HCT116 (cell line): Measurements from ENCODE around the gene HEBP1. TPM values are rescaled to one million over a fixed set of nuclear protein-coding genes. Genes with fewer than 3 reads are reported as not detected.

Experiments used
- ATAC-seq: fragments of 200-7000 bp; cut with Tn5 transposase; 2 replicates; pipeline ENCODE4 v1.9.1; 2020; ENCODE audit warnings: mild to moderate bottlenecking, moderate library complexity
- BruUV-seq: library from RNA; stranded (reverse); fragments of 400-500 nt; replicated peaks from 2 replicates; lab custom pipeline; 2021; lab: Mats Ljungman, UMichigan
- CTCF ChIA-PET: fragments of 300-600 bp; sonication (Branson Sonifier 250); formaldehyde crosslinking; loops from one replicate; lab custom pipeline; 2021; ENCODE audit warnings: antibody characterized with exemption; lab: Charles Lee
- POLR2A ChIA-PET: fragments of 300-600, 350-600 bp; sonication (Branson Sonifier 250); formaldehyde crosslinking; loops from one replicate; lab custom pipeline; 2021; ENCODE audit warnings: antibody characterized with exemption; lab: Charles Lee
- RAD21 ChIA-PET, 2 experiments: fragments of 300-600 bp; sonication (Branson Sonifier 250); formaldehyde crosslinking; loops; one replicate each; lab custom pipeline; 2023; ENCODE audit warnings: low total read pairs in 2 of 2; ENCODE audit not compliant: uncharacterized antibody in 2 of 2, unreplicated experiment in 2 of 2, low non-redundant PET in 1 of 2; lab: Charles Lee
- DNase-seq: peaks from one replicate; pipeline ENCODE4 v3.0.0-alpha.2; 2010; ENCODE audit warnings: low read depth, low spot score
- H2AFZ ChIP-seq: fragments of 200-600 bp; shearing (Covaris generic), sonication (generic); 2 replicates; pipeline ENCODE4 v1.6.1; 2017; ENCODE audit warnings: low read depth, mixed run types, mixed read lengths, antibody characterized with exemption, low read length; ENCODE audit not compliant: poor library complexity, severe bottlenecking
- H3K27ac ChIP-seq: 2 replicates; pipeline ENCODE4 v1.5.1; 2012; ENCODE audit warnings: low read depth, low read length
- H3K27me3 ChIP-seq: fragments of 200-600 bp; sonication (generic); 2 replicates; pipeline ENCODE4 v1.6.1; 2016; ENCODE audit warnings: mixed run types, low read length, mixed read lengths; ENCODE audit not compliant: insufficient read depth
- H3K36me3 ChIP-seq, 2 experiments: fragments of 200-500 bp in 1 of 2; fragments of 200-600 bp in 1 of 2; sonication (Bioruptor generic) in 1 of 2; sonication (generic) in 1 of 2; 2 replicates each; pipeline versions ENCODE4 v1.5.1 to v1.6.1; 2014 to 2016; ENCODE audit warnings: low read length in 2 of 2, inconsistent platforms in 1 of 2, mixed read lengths in 1 of 2, mixed run types in 1 of 2; ENCODE audit not compliant: insufficient read depth in 2 of 2, control insufficient read depth in 1 of 2
- H3K4me1 ChIP-seq, 2 experiments: fragments of 200-600 bp in 1 of 2; sonication (generic) in 1 of 2; 2 replicates each; pipeline versions ENCODE4 v1.5.1 to v1.6.1; 2012 to 2017; ENCODE audit warnings: low read length in 2 of 2, inconsistent platforms in 1 of 2, mild to moderate bottlenecking in 1 of 2, mixed read lengths in 1 of 2, mixed run types in 1 of 2, moderate library complexity in 1 of 2; ENCODE audit not compliant: insufficient read depth in 2 of 2, control insufficient read depth in 1 of 2
- H3K4me2 ChIP-seq: fragments of 200-600 bp; sonication (generic); 2 replicates; pipeline ENCODE4 v1.6.1; 2017; ENCODE audit warnings: mixed run types, low read length, mixed read lengths
- H3K4me3 ChIP-seq, 2 experiments: fragments of 200-600 bp in 1 of 2; sonication (generic) in 1 of 2; replicated peaks in 1 of 2; 2 replicates each; pipeline ENCODE4 v1.5.1; 2011 to 2016; ENCODE audit warnings: low read length in 2 of 2, control low read depth in 1 of 2, low read depth in 1 of 2, mild to moderate bottlenecking in 1 of 2, mixed read lengths in 1 of 2, mixed run types in 1 of 2
- H3K79me2 ChIP-seq: fragments of 200-600 bp; sonication (generic); 2 replicates; pipeline ENCODE4 v1.6.1; 2017; ENCODE audit warnings: mild to moderate bottlenecking, mixed run types, low read length, moderate library complexity, mixed read lengths; ENCODE audit not compliant: insufficient read depth
- H3K9ac ChIP-seq: fragments of 200-600 bp; sonication (generic); 2 replicates; pipeline ENCODE4 v1.6.1; 2016; ENCODE audit warnings: low read length, mixed read lengths
- H3K9me2 ChIP-seq: fragments of 200-600 bp; sonication (generic), shearing (Covaris generic); 2 replicates; pipeline ENCODE4 v1.6.1; 2017; ENCODE audit warnings: mixed run types, mild to moderate bottlenecking, moderate library complexity; ENCODE audit not compliant: insufficient read depth
- H3K9me3 ChIP-seq, 2 experiments: fragments of 200-500 bp in 1 of 2; fragments of 200-600 bp in 1 of 2; sonication (Bioruptor generic) in 1 of 2; sonication (generic) in 1 of 2; 2 replicates each; pipeline ENCODE4 v1.6.1; 2014 to 2017; ENCODE audit warnings: low read length in 2 of 2, mixed read lengths in 2 of 2, inconsistent platforms in 1 of 2, low read depth in 1 of 2, mild to moderate bottlenecking in 1 of 2, mixed run types in 1 of 2, moderate library complexity in 1 of 2; ENCODE audit not compliant: control insufficient read depth in 1 of 2, insufficient read depth in 1 of 2
- H4K20me1 ChIP-seq: fragments of 200-600 bp; sonication (generic), shearing (Covaris generic); 2 replicates; pipeline ENCODE4 v1.6.1; 2017; ENCODE audit warnings: mixed run types, mild to moderate bottlenecking, moderate library complexity; ENCODE audit not compliant: insufficient read depth
- CBX3 ChIP-seq: IDR thresholded peaks from 2 replicates; pipeline ENCODE4 v1.6.1; 2012; ENCODE audit warnings: low read depth
- CEBPB ChIP-seq: IDR thresholded peaks from 2 replicates; pipeline ENCODE4 v1.6.1; 2012; ENCODE audit warnings: low read depth
- CTCF ChIP-seq, 3 experiments: fragments of 200-600 bp in 1 of 3; sonication (generic) in 1 of 3; IDR thresholded peaks in 2 of 3; conservative IDR thresholded peaks in 1 of 3; 2 replicates each; pipeline ENCODE4 v1.5.1; 2012 to 2017; ENCODE audit warnings: low read depth in 2 of 3, low read length in 2 of 3, antibody characterized with exemption in 1 of 3, borderline replicate concordance in 1 of 3, control low read depth in 1 of 3, mild to moderate bottlenecking in 1 of 3, mixed read lengths in 1 of 3, mixed run types in 1 of 3, moderate library complexity in 1 of 3; ENCODE audit not compliant: insufficient read depth in 1 of 3
- EGR1 ChIP-seq: IDR thresholded peaks from 2 replicates; pipeline ENCODE4 v1.6.1; 2012; ENCODE audit warnings: low read depth
- ELF1 ChIP-seq: IDR thresholded peaks from 2 replicates; pipeline ENCODE4 v1.6.1; 2012; ENCODE audit warnings: low read depth, borderline replicate concordance
- EZH2 ChIP-seq: fragments of 200-600 bp; sonication (generic); IDR thresholded peaks from 2 replicates; pipeline ENCODE4 v1.6.1; 2017; ENCODE audit warnings: antibody characterized with exemption, mixed run types
- FOSL1 ChIP-seq: IDR thresholded peaks from 2 replicates; pipeline ENCODE4 v1.6.1; 2012; ENCODE audit warnings: low read depth
- JUND ChIP-seq: IDR thresholded peaks from 2 replicates; pipeline ENCODE4 v1.6.1; 2012
- MAX ChIP-seq: IDR thresholded peaks from 2 replicates; pipeline ENCODE4 v1.6.1; 2012
- POLR2A ChIP-seq: IDR thresholded peaks from 2 replicates; pipeline ENCODE4 v1.7.0; 2011; ENCODE audit warnings: borderline replicate concordance; ENCODE audit not compliant: insufficient read depth, insufficient read length; ENCODE audit errors: extremely low read depth
- POLR2AphosphoS5 ChIP-seq: IDR thresholded peaks from 2 replicates; pipeline ENCODE4 v1.6.1; 2011; ENCODE audit warnings: mild to moderate bottlenecking, low read depth, low read length, moderate library complexity
- RAD21 ChIP-seq: IDR thresholded peaks from 2 replicates; pipeline ENCODE4 v1.6.1; 2012; ENCODE audit warnings: low read depth, mild to moderate bottlenecking
- REST ChIP-seq: IDR thresholded peaks from 2 replicates; pipeline ENCODE4 v1.6.1; 2012; ENCODE audit warnings: low read depth
- SP1 ChIP-seq: IDR thresholded peaks from 2 replicates; pipeline ENCODE4 v1.6.1; 2012; ENCODE audit warnings: low read depth
- SRF ChIP-seq: IDR thresholded peaks from 2 replicates; pipeline ENCODE4 v1.6.1; 2012; ENCODE audit warnings: low read depth
- TCF7L2 ChIP-seq: IDR thresholded peaks from 2 replicates; pipeline ENCODE4 v1.7.0; 2011; ENCODE audit warnings: borderline replicate concordance, inconsistent platforms; ENCODE audit not compliant: insufficient read depth, insufficient read length; ENCODE audit errors: extremely low read depth
- ZBTB33 ChIP-seq: IDR thresholded peaks from 2 replicates; pipeline ENCODE4 v1.6.1; 2011; ENCODE audit warnings: mild to moderate bottlenecking, low read length, moderate library complexity; ENCODE audit not compliant: insufficient replicate concordance; ENCODE audit errors: extremely low read depth
- ZNF274 ChIP-seq: fragments of 200-500 bp; sonication (Bioruptor generic); IDR thresholded peaks from 2 replicates; pipeline ENCODE4 v1.6.1; 2014; ENCODE audit warnings: mild to moderate bottlenecking, low read depth, low read length, inconsistent platforms
- intact Hi-C: fragments of 100-400 bp; cut with micrococcal nuclease; formaldehyde crosslinking; loops from 2 replicates; pipeline ENCODE4 v1.10.0; 2022
- total RNA-seq: library from RNA; stranded (reverse); gene quantifications from one replicate; pipeline ENCODE4 v1.2.1, GENCODE V29; 2021; ENCODE audit not compliant: unreplicated experiment

Gene HEBP1
- total RNA-seq, 1 experiment from 2014 or later = 41.0 TPM

- H3K27me3 ChIP-seq = no peaks in the 10 kb centered on the region
- no peak for ATAC-seq
- no peak for TF ChIP-seq RAD21
- no peak for TF ChIP-seq SP1
- TF ChIP-seq CEBPB = no peak
- no peak for TF ChIP-seq JUND
- TF ChIP-seq EZH2 = no peak
- no peak for TF ChIP-seq SRF
- no peak for TF ChIP-seq FOSL1
- TF ChIP-seq CBX3 = no peak
- TF ChIP-seq ELF1 = no peak
- TF ChIP-seq POLR2A = no peak
- no peak for TF ChIP-seq TCF7L2
- no peak for TF ChIP-seq CTCF (IDR thresholded peaks at IDR 0.05 in 2 of 3, conservative IDR thresholded peaks at IDR 0.05 in 1 of 3; ENCODE audit: borderline replicate concordance in 1 of 3, insufficient read depth in 1 of 3, low read depth in 2 of 3, low read length in 2 of 3)
- no peak for TF ChIP-seq ZBTB33
- no peak for TF ChIP-seq POLR2AphosphoS5
- TF ChIP-seq MAX = no peak
- TF ChIP-seq ZNF274 = no peak
- TF ChIP-seq REST = no peak
- no peak for TF ChIP-seq EGR1
- BruUV-seq = no TSS peak
- no peak overlapping the region for H3K4me2 ChIP-seq
- H3K9me3 ChIP-seq = no peaks in the 10 kb centered on the region
- no peak overlapping the region for H3K9ac ChIP-seq
- H3K4me1 ChIP-seq = peaks cover 0 to 11% of the 10 kb centered on the region in 2 experiments; a peak in 2 of 4 replicates
- H3K27ac ChIP-seq = no peak overlapping the region
- H3K79me2 ChIP-seq = peaks cover 25% of the 10 kb centered on the region
- ChIA-PET POLR2A (interaction anchor here (0.7 kb wide), 1 partner anchor 351 kb away, joined by 3 read pairs; no protein-coding TSS in a partner anchor), CTCF (no interaction called here), RAD21 (interaction anchor here in 1 of 2 experiments (0.6 kb wide), 1 partner anchor 208 kb away, joined by 5 read pairs; no protein-coding TSS in a partner anchor)
- DNase-seq = no peak
- no peak overlapping the region for H3K4me3 ChIP-seq
- intact Hi-C loops = no loop called here
- H4K20me1 ChIP-seq = no peaks in the 10 kb centered on the region
- no peaks in the 10 kb centered on the region; a peak in 1 of 4 replicates for H3K36me3 ChIP-seq
- H2AFZ ChIP-seq = no peak overlapping the region
- no peaks in the 10 kb centered on the region for H3K9me2 ChIP-seq
Measured at GRCh38 chr12:12995088-12995487, 5.0 kb downstream of the HEBP1 start.
